Cardiac muscle cell (in vitro differentiated cells and primary cell): ENCODE results near the gene MPV17. TPM values are rescaled to one million over a fixed set of nuclear protein-coding genes. Genes with fewer than 3 reads are reported as not detected.

Source experiments
- DNase-seq, 2 donors: peaks; one replicate each; pipeline versions ENCODE4 v3.0.0 to v3.0.0-alpha.2; 2010 to 2017; ENCODE audit warnings: low read depth in 1 of 2, low spot score in 1 of 2
- H3K27ac ChIP-seq: fragments of 200-600 bp; sonication (generic); 2 replicates; pipeline ENCODE4 v1.5.1; 2016
- H3K27me3 ChIP-seq: fragments of 200-600 bp; sonication (generic); 2 replicates; pipeline ENCODE4 v1.6.0; 2016; ENCODE audit warnings: control low read depth
- H3K36me3 ChIP-seq: fragments of 200-600 bp; sonication (generic); 2 replicates; pipeline ENCODE4 v1.5.1; 2016; ENCODE audit warnings: control low read depth
- H3K4me1 ChIP-seq: fragments of 200-600 bp; sonication (generic); 2 replicates; pipeline ENCODE4 v1.8.1; 2017; ENCODE audit warnings: low read depth, mild to moderate bottlenecking, mixed run types
- H3K4me3 ChIP-seq: fragments of 200-600 bp; sonication (generic); 2 replicates; pipeline ENCODE4 v1.5.1; 2016; ENCODE audit warnings: mild to moderate bottlenecking
- H3K9me3 ChIP-seq: fragments of 200-600 bp; sonication (generic); 2 replicates; pipeline ENCODE4 v1.5.1; 2017; ENCODE audit warnings: low read depth, mild to moderate bottlenecking, control low read depth
- CTCF ChIP-seq: IDR thresholded peaks from 2 replicates; pipeline ENCODE4 v1.5.1; 2012; ENCODE audit warnings: low read depth, mild to moderate bottlenecking, low read length
- polyA plus RNA-seq: library from polyadenylated mRNA; unstranded; fragments of >200 nt; fragmentation: Nextera tagmentation; extraction: Ambion mirVana; gene quantifications from 2 replicates; pipeline ENCODE4 v1.2.1, GENCODE V29; 2016
- total RNA-seq: library from RNA; depleted of rRNA; stranded (reverse); fragments of >200 nt; gene quantifications from 2 replicates; pipeline ENCODE4 v1.2.3, GENCODE V29; 2016

Gene MPV17
- total and polyA plus RNA-seq, 2 experiments from 2014 or later = 70.8 to 88.7 TPM

DNA sequence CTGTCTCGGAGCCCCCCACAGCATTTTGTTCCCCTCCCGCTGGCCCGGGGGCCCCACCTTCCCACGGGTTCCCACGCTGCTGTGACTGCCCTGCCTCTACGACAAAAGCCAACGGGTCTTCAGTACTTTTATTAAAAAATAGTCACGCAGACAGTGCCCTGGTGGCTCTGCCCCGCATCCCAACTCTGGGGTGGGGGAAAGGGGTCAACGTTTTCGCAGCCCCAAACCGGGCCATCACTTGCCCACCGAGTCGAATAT lies 15.7 kb downstream of the MPV17 start:
- no peaks in the 10 kb centered on the region for H3K4me1 ChIP-seq
- no peak for DNase-seq
- H3K36me3 ChIP-seq = peaks cover 6% of the 10 kb centered on the region
- H3K4me3 ChIP-seq = no peak overlapping the region
- peaks cover 40% of the 10 kb centered on the region for H3K27me3 ChIP-seq
- no peak overlapping the region for H3K27ac ChIP-seq
- TF ChIP-seq CTCF = no peak
- no peaks in the 10 kb centered on the region for H3K9me3 ChIP-seq

DNA sequence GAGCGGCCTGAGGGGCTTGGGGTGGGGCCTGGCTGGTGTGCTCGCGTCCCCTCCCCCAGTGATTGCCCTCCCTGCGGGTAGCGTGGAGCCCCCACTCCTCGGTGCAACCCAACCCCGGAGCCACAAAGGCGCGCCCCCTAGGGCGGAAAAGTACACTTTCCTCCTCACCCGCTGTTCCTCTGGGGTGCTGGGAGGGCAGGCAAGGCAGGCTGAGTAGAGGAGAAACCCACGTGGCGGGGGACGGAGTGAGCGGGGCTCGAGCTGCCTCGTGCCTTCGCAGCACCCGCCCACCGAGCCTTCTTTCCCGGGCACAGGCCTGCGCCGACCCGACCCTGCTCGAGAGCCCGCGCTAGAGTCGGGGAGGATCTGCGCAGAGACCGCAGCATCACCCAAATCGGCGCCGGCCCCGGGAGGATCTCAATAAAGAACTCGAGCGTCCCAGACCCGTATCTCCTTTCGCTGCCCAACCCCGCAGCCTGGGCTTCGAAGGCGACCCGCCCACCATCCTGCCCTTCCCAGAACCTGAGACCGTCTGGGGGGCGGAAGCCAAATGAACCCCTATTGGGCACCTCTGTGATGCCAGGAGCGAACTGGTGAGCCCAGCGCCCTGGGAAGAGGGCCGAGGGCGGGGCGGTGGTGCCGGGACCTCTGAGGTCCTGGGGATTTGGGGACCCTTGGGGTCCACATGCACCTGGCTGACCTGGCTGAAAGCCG lies 16.2 kb downstream of the MPV17 start:
- Histone ChIP-seq H3K9me3 (no peaks in the 10 kb centered on the region), H3K4me1 (no peaks in the 10 kb centered on the region), H3K27ac (no peak overlapping the region), H3K4me3 (no peak overlapping the region), H3K36me3 (peaks cover 6% of the 10 kb centered on the region), H3K27me3 (peaks cover 40% of the 10 kb centered on the region)
- no peak for DNase-seq
- TF ChIP-seq CTCF = peak; percentile 27

DNA sequence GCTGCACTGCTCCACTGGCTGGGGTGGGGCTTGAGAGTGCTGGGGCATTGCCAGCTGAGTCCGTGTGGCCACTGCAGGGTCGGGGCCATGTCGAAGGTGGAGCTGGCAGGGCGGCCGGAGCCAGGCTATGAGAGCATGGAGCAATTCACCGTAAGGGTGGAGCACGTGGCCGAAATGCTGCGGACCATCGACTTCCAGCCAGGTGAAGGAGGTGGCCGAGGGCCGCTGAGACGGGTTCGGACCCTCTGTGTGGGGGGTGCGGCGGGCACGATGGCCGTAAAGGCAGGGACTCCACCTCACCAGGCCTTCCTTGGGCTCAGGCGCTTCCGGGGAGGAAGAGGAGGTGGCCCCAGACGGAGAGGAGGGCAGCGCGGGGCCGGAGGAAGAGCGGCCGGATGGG lies 16.8 kb downstream of the MPV17 start:
- H3K4me1 ChIP-seq = no peaks in the 10 kb centered on the region
- no peaks in the 10 kb centered on the region for H3K9me3 ChIP-seq
- DNase-seq = no peak
- peaks cover 40% of the 10 kb centered on the region for H3K27me3 ChIP-seq
- peaks cover 6% of the 10 kb centered on the region for H3K36me3 ChIP-seq
- TF ChIP-seq CTCF = no peak
- no peak overlapping the region for H3K27ac ChIP-seq
- H3K4me3 ChIP-seq = no peak overlapping the region

GRCh38 chr2:27305516-27305915 lies 17.4 kb downstream of the MPV17 start:
- Histone ChIP-seq H3K27ac (no peak overlapping the region), H3K4me3 (no peak overlapping the region), H3K9me3 (no peaks in the 10 kb centered on the region), H3K27me3 (peaks cover 40% of the 10 kb centered on the region), H3K4me1 (no peaks in the 10 kb centered on the region), H3K36me3 (peaks cover 8% of the 10 kb centered on the region)
- TF ChIP-seq CTCF = no peak
- DNase-seq = no peak

GRCh38 chr2:27304488-27305240 lies 18.2 kb downstream of the MPV17 start:
- no peaks in the 10 kb centered on the region for H3K4me1 ChIP-seq
- H3K4me3 ChIP-seq = no peak overlapping the region
- H3K27me3 ChIP-seq = peaks cover 40% of the 10 kb centered on the region
- TF ChIP-seq CTCF = no peak
- H3K36me3 ChIP-seq = peaks cover 9% of the 10 kb centered on the region
- no peak overlapping the region for H3K27ac ChIP-seq
- no peaks in the 10 kb centered on the region for H3K9me3 ChIP-seq
- DNase-seq = no peak
